GM18951 (cell line): ENCODE measurements around the gene INSYN2A.

Experiments
- POLR2A ChIP-seq: IDR thresholded peaks from 4 replicates; pipeline ENCODE4 v1.6.1; 2011; ENCODE audit warnings: mild to moderate bottlenecking; ENCODE audit not compliant: insufficient read length, insufficient read depth; ENCODE audit errors: extremely low read depth
- in situ Hi-C: fragments of 300-500 bp; cut with MboI; formaldehyde crosslinking; loops from one replicate; pipeline ENCODE4 v1.12.0; 2022; ENCODE audit warnings: low sequenced_read_pairs, mixed read lengths, inconsistent platforms; ENCODE audit not compliant: unreplicated experiment

INSYN2A gene

DNA sequence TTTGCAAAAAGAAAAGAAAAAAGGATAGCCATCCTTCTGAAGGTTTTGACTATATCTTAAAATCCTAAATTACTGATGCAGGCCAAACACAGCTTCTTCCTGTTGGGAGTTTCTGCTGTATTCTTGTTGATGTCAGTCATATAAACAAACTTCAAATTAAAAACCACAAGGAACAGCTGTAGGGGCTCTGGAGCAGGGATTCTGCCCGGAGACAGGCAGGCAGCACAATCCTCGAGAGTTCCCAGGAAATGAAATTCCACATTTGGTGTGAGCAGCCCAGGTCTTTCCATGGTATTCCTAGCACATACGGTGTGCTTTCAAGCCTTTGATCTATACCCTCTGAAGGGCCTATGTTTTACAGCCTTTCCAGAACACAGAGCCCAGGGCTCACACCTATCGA lies 43.2 kb downstream of the INSYN2A start:
- in situ Hi-C loops, result no loop called here
- no peak for TF ChIP-seq POLR2A

DNA sequence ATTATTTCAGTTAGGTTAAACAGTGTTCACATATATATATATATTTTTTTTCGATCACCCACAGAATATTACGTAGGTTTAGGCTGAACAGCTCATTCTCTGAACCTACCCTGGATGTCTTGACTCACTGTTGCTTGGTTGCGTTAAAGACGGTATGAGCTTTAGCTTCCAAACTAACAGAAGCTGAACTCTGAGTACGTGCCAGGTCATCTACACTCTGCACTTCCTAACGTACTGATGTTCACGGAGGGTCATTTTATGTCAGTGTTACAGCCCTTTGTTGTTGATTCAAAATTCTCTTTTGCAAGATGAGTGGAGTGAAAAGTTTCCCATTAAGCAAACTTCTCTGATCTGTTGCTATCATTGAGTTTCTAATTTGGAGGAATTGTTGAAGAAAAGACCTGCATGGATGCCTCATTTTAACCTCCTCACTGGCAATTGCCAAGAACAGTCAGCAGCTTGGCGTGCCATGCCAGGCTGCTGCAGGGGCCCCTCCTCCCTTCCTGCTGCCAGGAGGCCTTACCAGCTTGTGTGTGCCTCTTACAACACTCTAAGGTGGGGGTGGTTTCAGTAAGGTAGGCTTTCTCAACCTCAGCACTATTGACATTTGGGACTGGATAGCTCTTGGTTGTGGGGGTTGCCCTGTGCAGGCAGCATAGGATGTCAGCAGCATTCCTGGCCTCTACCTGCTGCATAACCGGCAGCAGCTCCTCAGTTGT lies 44.3 kb downstream of the INSYN2A start:
- in situ Hi-C loops, result no loop called here

DNA sequence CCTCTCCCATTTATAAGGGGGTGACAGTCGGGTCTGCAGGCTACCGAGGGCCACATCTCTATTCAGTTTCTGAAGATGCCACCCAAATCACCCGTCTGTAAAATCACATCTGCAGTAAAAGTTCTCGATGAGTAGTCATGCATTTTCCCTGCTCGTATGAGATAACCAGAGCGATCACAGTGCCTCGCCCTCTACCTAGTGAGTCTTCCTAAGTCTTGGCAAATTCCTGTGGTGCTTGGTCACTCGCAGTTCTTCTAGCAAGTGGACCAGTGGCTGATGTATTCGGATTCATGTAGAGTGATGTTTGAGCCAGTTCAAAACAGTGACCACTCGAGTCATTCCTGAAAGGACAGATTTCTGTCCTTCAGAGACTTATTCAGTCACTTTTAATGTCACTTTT lies 44.9 kb downstream of the INSYN2A start:
- TF ChIP-seq POLR2A, result no peak
- in situ Hi-C loops, result no loop called here

More for the DNA sequence above, 44.3 kb downstream of the INSYN2A start:
- no peak for TF ChIP-seq POLR2A

DNA sequence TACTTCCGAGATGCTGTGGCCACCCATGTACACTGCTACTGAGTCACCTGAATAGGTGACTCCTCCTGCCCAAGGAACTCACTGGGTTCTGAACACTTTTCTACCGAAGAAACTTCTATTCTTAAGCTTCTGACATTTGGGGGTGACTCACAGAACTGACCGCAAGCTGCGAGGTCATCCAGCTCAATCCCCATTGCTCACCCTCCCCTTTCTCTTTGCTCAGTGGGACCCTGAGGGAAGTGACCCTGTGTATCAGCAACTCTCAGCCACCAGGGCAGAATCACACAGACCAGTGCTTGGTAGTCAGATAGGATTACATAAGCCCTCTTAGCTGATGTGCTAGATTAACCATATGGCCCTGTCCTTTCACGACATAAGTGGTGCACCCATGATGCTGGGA lies 46.3 kb downstream of the INSYN2A start:
- TF ChIP-seq POLR2A, result no peak
- in situ Hi-C loops, result no loop called here

DNA sequence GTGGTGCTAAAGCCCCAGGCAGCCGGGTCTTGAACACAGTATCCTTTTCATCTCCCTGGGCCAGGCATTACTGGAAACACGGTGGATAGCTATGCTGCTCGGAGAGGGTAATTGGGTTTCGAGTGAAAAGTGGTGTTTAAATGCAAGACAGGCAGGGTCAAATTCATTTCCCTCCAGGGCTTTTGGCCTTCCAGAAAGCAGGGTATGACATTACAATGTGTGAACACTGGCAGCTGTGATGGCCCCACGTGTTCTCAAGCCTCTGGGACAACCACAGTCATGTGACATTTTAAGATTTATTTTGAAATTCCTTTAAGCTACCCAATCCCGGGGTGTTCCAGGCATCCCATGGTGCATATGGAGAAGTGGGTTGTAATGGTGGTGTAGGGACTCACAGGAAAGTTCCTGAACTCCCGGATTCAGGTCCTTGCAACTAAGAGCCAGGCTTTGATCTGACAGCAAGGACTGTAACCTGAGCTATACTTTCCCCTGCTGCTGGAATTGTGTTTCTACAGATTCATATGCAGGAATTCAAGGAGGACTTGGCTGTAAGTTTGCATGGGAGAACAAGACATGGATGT lies 46.8 kb downstream of the INSYN2A start:
- no peak for TF ChIP-seq POLR2A
- in situ Hi-C loops, result no loop called here

DNA sequence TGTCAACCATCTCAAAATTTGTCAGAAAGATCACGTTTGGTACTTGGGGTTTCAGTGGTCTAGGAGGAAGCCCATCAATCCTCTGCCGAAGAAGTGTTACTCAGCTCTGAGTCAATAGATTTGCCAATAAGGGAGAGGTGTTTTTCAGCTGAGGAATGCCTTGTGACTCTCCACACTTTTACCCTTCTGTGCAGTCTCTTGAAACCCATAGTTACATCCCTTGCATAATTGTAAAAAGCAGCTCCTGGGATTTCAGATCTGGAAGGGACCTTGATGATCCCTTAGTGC lies 47.5 kb downstream of the INSYN2A start:
- in situ Hi-C loops, result no loop called here
- no peak for TF ChIP-seq POLR2A

DNA sequence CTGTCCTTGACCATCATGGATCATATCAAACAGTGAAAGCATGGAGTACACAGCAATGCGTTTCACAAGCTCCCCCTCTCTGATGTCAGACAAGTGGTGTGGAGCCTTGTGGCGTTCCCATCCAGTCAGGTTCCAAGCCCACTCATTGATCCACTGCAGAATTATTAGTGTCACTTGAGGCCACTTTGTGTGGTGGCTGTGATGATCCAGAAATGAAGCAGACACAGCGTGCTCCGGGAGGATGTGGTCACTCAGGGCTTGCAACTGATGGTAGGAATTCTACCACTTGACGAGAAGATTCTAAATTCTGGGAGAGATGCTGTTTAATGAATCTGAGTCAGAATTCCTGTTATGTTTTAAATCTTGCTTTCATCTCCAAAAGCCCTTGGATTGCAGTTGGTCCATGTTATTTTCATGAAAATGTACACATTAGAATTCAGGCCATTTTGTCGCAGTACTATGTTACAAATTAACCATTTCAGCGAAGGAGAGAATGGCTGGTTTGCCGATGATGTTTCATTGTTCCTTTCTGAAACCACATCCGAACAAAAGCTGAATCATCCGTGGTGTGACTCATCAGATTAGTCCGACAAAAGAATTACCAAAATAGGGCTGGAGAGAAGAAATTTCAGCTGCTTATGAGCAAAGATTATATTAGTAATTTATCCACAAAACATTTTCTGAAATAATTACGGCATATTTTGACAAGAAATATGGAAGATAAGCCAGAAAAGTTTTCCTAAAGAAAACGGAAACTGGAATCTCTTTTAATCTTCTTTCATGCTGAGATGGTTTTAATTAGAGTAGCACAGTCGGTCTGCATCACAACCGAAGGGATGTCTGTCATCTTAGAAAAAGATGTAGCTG lies 48.1 kb downstream of the INSYN2A start:
- in situ Hi-C loops, result no loop called here
- TF ChIP-seq POLR2A, result no peak

DNA sequence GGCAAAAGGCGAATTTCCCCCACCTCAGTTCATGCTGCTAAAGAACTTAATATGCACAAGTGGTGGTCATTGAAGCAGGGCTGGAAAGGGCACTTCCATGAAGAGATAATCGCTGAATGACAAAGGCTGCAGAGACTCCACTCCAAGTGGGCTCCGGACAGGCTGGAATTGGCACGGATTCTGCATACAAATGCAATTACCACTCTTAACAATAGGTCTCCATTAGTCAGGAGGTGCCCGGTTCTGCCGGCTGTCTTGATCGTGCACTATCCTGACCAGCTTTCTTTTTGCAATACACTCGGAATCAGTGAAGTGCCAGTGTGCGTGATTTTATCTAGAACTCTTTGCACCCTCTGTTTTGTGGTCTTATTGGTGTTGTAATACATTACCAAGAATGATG lies 49.7 kb downstream of the INSYN2A start:
- no peak for TF ChIP-seq POLR2A
- in situ Hi-C loops, result no loop called here
